ENCODE data around the gene FBN1.

GRCh38 chr15:48678851-48679250 lies 33.3 kb upstream of the FBN1 start:
- TF ChIP-seq CTCF (tag by site-specific recombination; IDR thresholded peaks at IDR 0.05) (no peak), PATZ1 (tag by site-specific recombination; IDR thresholded peaks at IDR 0.05) (no peak), ZNF621 (tag by site-specific recombination; IDR thresholded peaks at IDR 0.05) (no peak), KLF1 (tag by site-specific recombination; IDR thresholded peaks at IDR 0.05) (no peak), ZNF114 (tag by site-specific recombination; IDR thresholded peaks at IDR 0.05) (no peak), ZNF24 (tag by site-specific recombination; IDR thresholded peaks at IDR 0.05) (no peak), ZNF157 (tag by site-specific recombination; IDR thresholded peaks at IDR 0.05) (no peak)

All from HEK293 (cell line).